ENCODE results near the gene HPN.
A peak's percentile ranks its signal among the peaks of the same experiment; 100 is the strongest.

Gene HPN

GRCh38 chr19:35079826-35080225 lies 38.3 kb downstream of the HPN start:
- no peak overlapping the region for H3K4me3 ChIP-seq (ENCODE audit: low read depth, low read length)
- no peak overlapping the region for H3K9ac ChIP-seq (ENCODE audit: low read depth, low read length)
- no peaks in the 10 kb centered on the region for H3K9me3 ChIP-seq (ENCODE audit: control insufficient read depth, insufficient read depth, low read length)
- peaks cover 6% of the 10 kb centered on the region; the same call in 1 of the 2 replicates for H3K4me1 ChIP-seq (ENCODE audit: control insufficient read depth, insufficient read depth, low read length)
- H3K27ac ChIP-seq (ENCODE audit: low read depth, low read length) = no peak overlapping the region
- H3K27me3 ChIP-seq (ENCODE audit: control insufficient read depth, insufficient read depth, low read length) = no peaks in the 10 kb centered on the region
- no peaks in the 10 kb centered on the region for H3K36me3 ChIP-seq (ENCODE audit: control insufficient read depth, insufficient read depth, low read length)

GRCh38 chr19:35080613-35081170 lies 39.2 kb downstream of the HPN start:
- no peaks in the 10 kb centered on the region for H3K27me3 ChIP-seq (ENCODE audit: control insufficient read depth, insufficient read depth, low read length)
- no peak overlapping the region for H3K9ac ChIP-seq (ENCODE audit: low read depth, low read length)
- no peaks in the 10 kb centered on the region for H3K36me3 ChIP-seq (ENCODE audit: control insufficient read depth, insufficient read depth, low read length)
- H3K9me3 ChIP-seq (ENCODE audit: control insufficient read depth, insufficient read depth, low read length) = no peaks in the 10 kb centered on the region
- no peak overlapping the region for H3K27ac ChIP-seq (ENCODE audit: low read depth, low read length)
- peaks cover 6% of the 10 kb centered on the region; the same call in 1 of the 2 replicates for H3K4me1 ChIP-seq (ENCODE audit: control insufficient read depth, insufficient read depth, low read length)
- H3K4me3 ChIP-seq (ENCODE audit: low read depth, low read length) = no peak overlapping the region

DNA sequence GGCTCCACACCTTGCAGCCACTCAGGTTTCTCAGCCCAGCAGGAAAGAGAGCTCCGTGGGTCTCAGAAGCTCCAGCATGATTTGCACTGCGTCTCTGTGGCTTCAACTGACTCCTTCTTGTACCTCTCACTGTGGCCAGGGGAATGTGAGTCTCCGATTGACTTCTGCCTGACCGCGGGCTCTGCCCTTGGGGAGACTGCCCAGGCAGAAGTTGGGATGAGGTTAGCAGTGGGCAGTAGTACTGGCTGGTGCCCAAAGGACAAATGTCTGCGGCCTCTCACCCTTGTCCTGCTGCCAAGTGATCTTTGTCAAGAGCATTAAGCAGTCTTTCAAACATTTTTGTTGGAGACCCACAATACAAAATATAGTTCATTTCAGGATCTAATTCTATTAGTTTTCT lies 39.7 kb downstream of the HPN start:
- peaks cover 6% of the 10 kb centered on the region; the same call in 1 of the 2 replicates for H3K4me1 ChIP-seq (ENCODE audit: control insufficient read depth, insufficient read depth, low read length)
- H3K36me3 ChIP-seq (ENCODE audit: control insufficient read depth, insufficient read depth, low read length) = no peaks in the 10 kb centered on the region
- no peaks in the 10 kb centered on the region for H3K27me3 ChIP-seq (ENCODE audit: control insufficient read depth, insufficient read depth, low read length)
- H3K9me3 ChIP-seq (ENCODE audit: control insufficient read depth, insufficient read depth, low read length) = no peaks in the 10 kb centered on the region
- H3K9ac ChIP-seq (ENCODE audit: low read depth, low read length) = no peak overlapping the region
- H3K27ac ChIP-seq (ENCODE audit: low read depth, low read length) = no peak overlapping the region
- no peak overlapping the region for H3K4me3 ChIP-seq (ENCODE audit: low read depth, low read length)

GRCh38 chr19:35083691-35084508 lies 42.4 kb downstream of the HPN start:
- no peaks in the 10 kb centered on the region for H3K36me3 ChIP-seq (ENCODE audit: control insufficient read depth, insufficient read depth, low read length)
- no peaks in the 10 kb centered on the region for H3K27me3 ChIP-seq (ENCODE audit: control insufficient read depth, insufficient read depth, low read length)
- no peak overlapping the region for H3K4me3 ChIP-seq (ENCODE audit: low read depth, low read length)
- peaks cover 6% of the 10 kb centered on the region for H3K4me1 ChIP-seq (ENCODE audit: control insufficient read depth, insufficient read depth, low read length)
- H3K27ac ChIP-seq (ENCODE audit: low read depth, low read length) = no peak overlapping the region
- H3K9me3 ChIP-seq (ENCODE audit: control insufficient read depth, insufficient read depth, low read length) = no peaks in the 10 kb centered on the region
- H3K9ac ChIP-seq (ENCODE audit: low read depth, low read length) = no peak overlapping the region

DNA sequence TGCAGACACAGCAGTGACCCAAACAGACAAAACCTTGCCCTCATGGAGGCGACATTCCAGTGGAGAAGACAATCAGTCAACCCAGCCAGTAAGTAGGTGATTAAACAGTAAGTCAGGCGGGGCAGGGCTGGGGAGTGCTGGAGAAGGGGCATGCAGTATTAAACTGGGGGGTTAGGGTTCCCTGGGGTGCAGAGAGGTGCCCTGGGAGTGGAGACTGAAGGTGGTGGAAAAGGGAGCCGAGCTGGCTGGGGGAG lies 42.9 kb downstream of the HPN start:
- H3K4me1 ChIP-seq (ENCODE audit: control insufficient read depth, insufficient read depth, low read length) = peaks cover 6% of the 10 kb centered on the region
- H3K9ac ChIP-seq (ENCODE audit: low read depth, low read length) = no peak overlapping the region
- no peaks in the 10 kb centered on the region for H3K36me3 ChIP-seq (ENCODE audit: control insufficient read depth, insufficient read depth, low read length)
- no peak overlapping the region for H3K4me3 ChIP-seq (ENCODE audit: low read depth, low read length)
- no peaks in the 10 kb centered on the region for H3K9me3 ChIP-seq (ENCODE audit: control insufficient read depth, insufficient read depth, low read length)
- no peaks in the 10 kb centered on the region for H3K27me3 ChIP-seq (ENCODE audit: control insufficient read depth, insufficient read depth, low read length)
- no peak overlapping the region for H3K27ac ChIP-seq (ENCODE audit: low read depth, low read length)

- Histone ChIP-seq H3K27ac (ENCODE audit: low read depth, low read length) (no peak overlapping the region), H3K4me3 (ENCODE audit: low read depth, low read length) (no peak overlapping the region), H3K4me1 (ENCODE audit: control insufficient read depth, insufficient read depth, low read length) (peaks cover 15% of the 10 kb centered on the region), H3K36me3 (ENCODE audit: control insufficient read depth, insufficient read depth, low read length) (no peaks in the 10 kb centered on the region), H3K9me3 (ENCODE audit: control insufficient read depth, insufficient read depth, low read length) (no peaks in the 10 kb centered on the region), H3K27me3 (ENCODE audit: control insufficient read depth, insufficient read depth, low read length) (no peaks in the 10 kb centered on the region), H3K9ac (ENCODE audit: low read depth, low read length) (no peak overlapping the region)
Observed at GRCh38 chr19:35085947-35086346, 44.4 kb downstream of the HPN start.

GRCh38 chr19:35086455-35086854 lies 44.9 kb downstream of the HPN start:
- no peaks in the 10 kb centered on the region for H3K36me3 ChIP-seq (ENCODE audit: control insufficient read depth, insufficient read depth, low read length)
- H3K9me3 ChIP-seq (ENCODE audit: control insufficient read depth, insufficient read depth, low read length) = no peaks in the 10 kb centered on the region
- H3K27me3 ChIP-seq (ENCODE audit: control insufficient read depth, insufficient read depth, low read length) = no peaks in the 10 kb centered on the region
- H3K4me3 ChIP-seq (ENCODE audit: low read depth, low read length) = no peak overlapping the region
- peaks cover 16% of the 10 kb centered on the region for H3K4me1 ChIP-seq (ENCODE audit: control insufficient read depth, insufficient read depth, low read length)
- no peak overlapping the region for H3K9ac ChIP-seq (ENCODE audit: low read depth, low read length)
- H3K27ac ChIP-seq (ENCODE audit: low read depth, low read length) = no peak overlapping the region

DNA sequence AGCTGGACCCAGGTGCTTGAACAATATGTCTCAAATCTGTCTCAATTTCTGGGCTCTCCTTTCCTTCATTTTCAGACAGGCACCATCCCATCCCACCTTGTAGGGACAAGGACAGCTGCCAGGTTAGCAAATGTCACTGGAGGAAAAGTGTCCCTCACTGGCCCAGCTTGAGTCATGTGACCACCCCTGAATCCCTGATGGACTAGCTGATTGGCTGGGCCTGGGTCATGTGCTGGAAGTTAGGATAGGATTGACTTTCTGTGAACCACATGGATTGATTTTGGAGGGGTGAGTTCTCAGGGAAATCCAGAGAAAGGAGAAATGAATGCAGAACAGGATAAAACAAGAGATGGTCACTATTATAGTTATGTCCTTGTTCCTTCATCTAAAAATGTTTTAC lies 45.9 kb downstream of the HPN start:
- peaks cover 16% of the 10 kb centered on the region for H3K4me1 ChIP-seq (ENCODE audit: control insufficient read depth, insufficient read depth, low read length)
- H3K27ac ChIP-seq (ENCODE audit: low read depth, low read length) = no peak overlapping the region
- H3K4me3 ChIP-seq (ENCODE audit: low read depth, low read length) = no peak overlapping the region
- no peaks in the 10 kb centered on the region for H3K27me3 ChIP-seq (ENCODE audit: control insufficient read depth, insufficient read depth, low read length)
- H3K9me3 ChIP-seq (ENCODE audit: control insufficient read depth, insufficient read depth, low read length) = no peaks in the 10 kb centered on the region
- H3K36me3 ChIP-seq (ENCODE audit: control insufficient read depth, insufficient read depth, low read length) = no peaks in the 10 kb centered on the region
- H3K9ac ChIP-seq (ENCODE audit: low read depth, low read length) = no peak overlapping the region

- peaks cover 16% of the 10 kb centered on the region for H3K4me1 ChIP-seq (ENCODE audit: control insufficient read depth, insufficient read depth, low read length)
- no peaks in the 10 kb centered on the region for H3K9me3 ChIP-seq (ENCODE audit: control insufficient read depth, insufficient read depth, low read length)
- H3K27ac ChIP-seq (ENCODE audit: low read depth, low read length) = peak overlapping the region; percentile 7
- H3K27me3 ChIP-seq (ENCODE audit: control insufficient read depth, insufficient read depth, low read length) = no peaks in the 10 kb centered on the region
- H3K4me3 ChIP-seq (ENCODE audit: low read depth, low read length) = no peak overlapping the region
- H3K36me3 ChIP-seq (ENCODE audit: control insufficient read depth, insufficient read depth, low read length) = no peaks in the 10 kb centered on the region
- H3K9ac ChIP-seq (ENCODE audit: low read depth, low read length) = no peak overlapping the region
Observed at GRCh38 chr19:35088131-35088913, 46.8 kb downstream of the HPN start.

DNA sequence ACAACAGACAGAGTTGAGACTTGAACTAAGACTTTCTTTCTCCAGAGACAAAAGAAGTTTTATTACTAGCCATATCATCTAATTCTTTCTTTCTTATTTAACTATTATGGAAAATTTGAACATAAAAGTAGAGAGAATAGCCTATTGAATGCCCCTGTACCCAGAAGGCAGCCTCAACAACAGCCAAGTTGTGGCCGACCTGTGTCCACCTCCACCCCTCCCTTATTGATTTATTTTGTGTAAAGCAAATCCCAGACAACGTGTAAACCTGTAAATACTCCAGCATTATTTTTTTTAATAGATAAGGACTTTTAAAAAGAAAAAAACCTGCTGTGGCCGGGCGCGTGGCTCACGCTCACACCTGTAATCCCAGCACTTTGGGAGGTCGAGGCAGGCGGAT lies 48.0 kb downstream of the HPN start:
- Histone ChIP-seq H3K27me3 (ENCODE audit: control insufficient read depth, insufficient read depth, low read length) (no peaks in the 10 kb centered on the region), H3K9ac (ENCODE audit: low read depth, low read length) (no peak overlapping the region), H3K9me3 (ENCODE audit: control insufficient read depth, insufficient read depth, low read length) (no peaks in the 10 kb centered on the region), H3K4me3 (ENCODE audit: low read depth, low read length) (no peak overlapping the region), H3K4me1 (ENCODE audit: control insufficient read depth, insufficient read depth, low read length) (peaks cover 10% of the 10 kb centered on the region), H3K27ac (ENCODE audit: low read depth, low read length) (no peak overlapping the region), H3K36me3 (ENCODE audit: control insufficient read depth, insufficient read depth, low read length) (no peaks in the 10 kb centered on the region)

DNA sequence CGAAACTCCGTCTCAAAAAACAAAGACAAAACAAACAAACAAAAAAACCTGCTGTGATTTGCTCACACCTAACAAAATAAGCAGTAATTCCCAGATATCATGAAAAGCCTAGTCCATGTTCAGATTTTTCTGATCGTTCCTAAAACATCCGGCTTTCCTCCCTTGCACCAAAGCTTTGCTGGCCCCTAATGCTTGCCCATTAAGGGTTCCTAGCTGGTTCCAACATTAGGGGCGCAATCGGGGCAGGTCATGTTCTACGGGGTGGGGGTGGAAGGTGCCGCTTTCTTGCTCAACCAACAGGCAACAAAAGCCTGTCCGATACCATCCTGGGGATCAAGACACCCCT lies 48.6 kb downstream of the HPN start:
- H3K4me3 ChIP-seq (ENCODE audit: low read depth, low read length) = no peak overlapping the region
- peaks cover 10% of the 10 kb centered on the region for H3K4me1 ChIP-seq (ENCODE audit: control insufficient read depth, insufficient read depth, low read length)
- H3K27ac ChIP-seq (ENCODE audit: low read depth, low read length) = no peak overlapping the region

More for the DNA sequence above, 48.6 kb downstream of the HPN start:
- Histone ChIP-seq H3K9me3 (ENCODE audit: control insufficient read depth, insufficient read depth, low read length) (no peaks in the 10 kb centered on the region), H3K9ac (ENCODE audit: low read depth, low read length) (no peak overlapping the region), H3K27me3 (ENCODE audit: control insufficient read depth, insufficient read depth, low read length) (no peaks in the 10 kb centered on the region), H3K36me3 (ENCODE audit: control insufficient read depth, insufficient read depth, low read length) (no peaks in the 10 kb centered on the region)
